ENCODE results near the gene SUFU.
"Not testable (repeated sequence)": the region's sequence is repeated elsewhere in the genome, so short reads cannot be mapped to it uniquely, and the experiment has no call there.

SUFU gene

DNA sequence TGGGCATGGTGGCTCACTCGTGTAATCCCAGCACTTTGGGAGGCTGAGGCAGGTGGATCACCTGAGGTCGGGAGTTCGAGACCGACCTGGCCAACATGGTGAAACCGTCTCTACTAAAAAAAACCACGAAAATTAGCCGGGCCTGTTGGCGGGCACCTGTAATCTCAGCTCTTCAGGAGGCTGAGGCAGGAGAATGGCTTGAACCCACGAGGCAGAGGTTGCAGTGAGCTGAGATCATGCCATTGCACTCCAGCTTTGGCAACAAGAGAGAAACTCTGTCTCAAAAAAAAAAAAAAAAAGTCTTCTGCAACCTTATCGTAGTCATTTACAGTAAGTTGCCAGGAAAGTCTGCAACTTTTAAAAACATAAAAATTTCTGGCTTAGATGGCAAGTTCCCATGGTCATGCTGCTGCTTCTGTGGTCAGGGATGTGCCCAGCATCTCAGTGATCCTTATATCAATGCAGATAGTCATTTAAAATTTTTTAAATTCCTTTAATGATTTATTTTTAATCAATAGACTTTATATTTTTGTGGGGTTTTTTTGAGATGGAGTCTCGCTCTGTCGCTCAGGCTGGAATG, 15.6 kb downstream of the SUFU start:
- TF ChIP-seq, protein P1, sequence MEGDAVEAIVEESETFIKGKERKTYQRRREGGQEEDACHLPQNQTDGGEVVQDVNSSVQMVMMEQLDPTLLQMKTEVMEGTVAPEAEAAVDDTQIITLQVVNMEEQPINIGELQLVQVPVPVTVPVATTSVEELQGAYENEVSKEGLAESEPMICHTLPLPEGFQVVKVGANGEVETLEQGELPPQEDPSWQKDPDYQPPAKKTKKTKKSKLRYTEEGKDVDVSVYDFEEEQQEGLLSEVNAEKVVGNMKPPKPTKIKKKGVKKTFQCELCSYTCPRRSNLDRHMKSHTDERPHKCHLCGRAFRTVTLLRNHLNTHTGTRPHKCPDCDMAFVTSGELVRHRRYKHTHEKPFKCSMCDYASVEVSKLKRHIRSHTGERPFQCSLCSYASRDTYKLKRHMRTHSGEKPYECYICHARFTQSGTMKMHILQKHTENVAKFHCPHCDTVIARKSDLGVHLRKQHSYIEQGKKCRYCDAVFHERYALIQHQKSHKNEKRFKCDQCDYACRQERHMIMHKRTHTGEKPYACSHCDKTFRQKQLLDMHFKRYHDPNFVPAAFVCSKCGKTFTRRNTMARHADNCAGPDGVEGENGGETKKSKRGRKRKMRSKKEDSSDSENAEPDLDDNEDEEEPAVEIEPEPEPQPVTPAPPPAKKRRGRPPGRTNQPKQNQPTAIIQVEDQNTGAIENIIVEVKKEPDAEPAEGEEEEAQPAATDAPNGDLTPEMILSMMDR (IDR thresholded peaks at IDR 0.05; ENCODE audit: extremely low read depth, missing control alignments): no peak
- no peak for DNase-seq (ENCODE audit: low spot score)

- TF ChIP-seq, protein P1 (IDR thresholded peaks at IDR 0.05; ENCODE audit: extremely low read depth, missing control alignments): no peak
- DNase-seq (ENCODE audit: low spot score): no peak
Observed at GRCh38 chr10:102522874-102523249, 19.1 kb downstream of the SUFU start.

GRCh38 chr10:102523250-102524029, 19.7 kb downstream of the SUFU start:
- DNase-seq (ENCODE audit: low spot score): no peak
- TF ChIP-seq, protein P1 (IDR thresholded peaks at IDR 0.05; ENCODE audit: extremely low read depth, missing control alignments): no peak

- TF ChIP-seq, protein P1 (IDR thresholded peaks at IDR 0.05; ENCODE audit: extremely low read depth, missing control alignments): no peak
- DNase-seq (ENCODE audit: low spot score): no peak
Observed at GRCh38 chr10:102524746-102525145, 21.0 kb downstream of the SUFU start.

DNA sequence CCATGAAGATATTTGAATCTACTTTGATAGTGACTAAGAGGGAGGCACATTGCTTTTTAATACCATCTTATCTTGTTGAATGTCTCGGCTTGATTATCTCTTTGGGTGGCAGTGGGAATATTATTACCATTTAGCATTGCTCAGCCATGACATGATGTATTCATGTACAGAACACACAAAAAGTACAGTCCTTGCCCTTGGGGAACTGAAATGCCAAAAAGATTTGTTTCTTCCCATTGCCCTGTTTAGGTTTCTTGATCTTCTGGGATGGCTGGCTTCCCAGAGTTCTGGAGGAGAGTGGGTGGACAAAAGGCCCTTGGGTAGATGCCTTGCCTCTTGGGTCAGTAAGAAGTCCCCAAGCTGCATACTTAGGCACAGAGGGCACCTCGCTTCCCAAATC, 23.8 kb downstream of the SUFU start:
- TF ChIP-seq, protein P1 (IDR thresholded peaks at IDR 0.05; ENCODE audit: extremely low read depth, missing control alignments): no peak

GRCh38 chr10:102534333-102534732, 30.6 kb downstream of the SUFU start:
- TF ChIP-seq, protein P1 (IDR thresholded peaks at IDR 0.05; ENCODE audit: extremely low read depth, missing control alignments): no peak
- DNase-seq (ENCODE audit: low spot score): no peak

More for the DNA sequence above, 23.8 kb downstream of the SUFU start:
- no peak for DNase-seq (ENCODE audit: low spot score)

- not testable (repeated sequence) for DNase-seq (ENCODE audit: low spot score)
Observed at GRCh38 chr10:102534966-102535365, 31.2 kb downstream of the SUFU start.
